GM19372 (cell line): Measurements from ENCODE around the gene ZNF805.
A peak's percentile ranks its signal among the peaks of the same experiment; 100 is the strongest.
"Not testable (repeated sequence)": the region's sequence is repeated elsewhere in the genome, so short reads cannot be mapped to it uniquely, and the experiment has no call there.

Source experiments
- ATAC-seq: cut with Tn5 transposase; IDR thresholded peaks from one replicate; pipeline ENCODE4 v1.9.1; 2021; ENCODE audit warnings: mild to moderate bottlenecking, low read depth, moderate library complexity; ENCODE audit not compliant: unreplicated experiment

ZNF805 gene

DNA sequence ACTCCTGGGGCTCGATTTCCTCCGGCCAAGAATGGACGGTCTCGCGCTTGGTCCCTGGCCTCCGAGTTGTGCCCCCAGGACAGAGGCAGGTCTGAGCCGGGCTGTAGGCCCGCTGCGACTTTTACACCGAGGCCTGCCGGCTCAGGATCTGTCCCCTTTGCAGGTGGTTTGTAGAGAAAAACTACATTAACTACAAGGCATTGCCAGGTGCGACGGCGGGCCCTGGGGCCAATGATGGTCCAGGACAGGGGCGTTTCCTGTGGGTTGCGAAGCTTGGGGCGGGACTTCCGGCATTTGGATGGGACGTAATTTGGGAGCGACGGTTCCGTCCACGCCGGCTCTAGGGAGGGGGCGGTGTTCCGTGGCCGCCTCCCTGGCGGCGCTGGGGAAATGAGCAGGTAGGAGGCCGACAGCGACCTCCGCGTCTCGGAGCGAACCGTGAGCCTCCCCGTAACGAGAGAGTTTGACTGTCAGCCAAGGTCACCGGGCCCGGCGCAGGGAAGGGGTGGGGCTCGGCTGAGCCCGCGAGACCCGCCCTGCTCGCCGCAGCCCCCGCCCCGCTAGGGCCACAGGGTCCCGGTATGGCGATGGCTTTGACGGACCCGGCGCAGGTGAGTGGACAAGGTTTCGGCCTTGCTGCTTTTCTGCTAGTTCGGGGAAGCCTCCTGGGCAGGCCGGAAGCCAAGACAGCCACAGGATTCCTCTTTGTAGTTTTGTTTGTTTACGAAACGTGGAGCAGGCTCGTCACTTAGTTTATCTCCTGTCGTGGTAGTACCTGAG is at the start of gene ZNF805:
TSS of gene ZNF805 (plus strand) at position 322 of the 780 bp plus-strand sequence. CDS start at position 582, 260 bp downstream.
- ATAC-seq, result peak; percentile 91

DNA sequence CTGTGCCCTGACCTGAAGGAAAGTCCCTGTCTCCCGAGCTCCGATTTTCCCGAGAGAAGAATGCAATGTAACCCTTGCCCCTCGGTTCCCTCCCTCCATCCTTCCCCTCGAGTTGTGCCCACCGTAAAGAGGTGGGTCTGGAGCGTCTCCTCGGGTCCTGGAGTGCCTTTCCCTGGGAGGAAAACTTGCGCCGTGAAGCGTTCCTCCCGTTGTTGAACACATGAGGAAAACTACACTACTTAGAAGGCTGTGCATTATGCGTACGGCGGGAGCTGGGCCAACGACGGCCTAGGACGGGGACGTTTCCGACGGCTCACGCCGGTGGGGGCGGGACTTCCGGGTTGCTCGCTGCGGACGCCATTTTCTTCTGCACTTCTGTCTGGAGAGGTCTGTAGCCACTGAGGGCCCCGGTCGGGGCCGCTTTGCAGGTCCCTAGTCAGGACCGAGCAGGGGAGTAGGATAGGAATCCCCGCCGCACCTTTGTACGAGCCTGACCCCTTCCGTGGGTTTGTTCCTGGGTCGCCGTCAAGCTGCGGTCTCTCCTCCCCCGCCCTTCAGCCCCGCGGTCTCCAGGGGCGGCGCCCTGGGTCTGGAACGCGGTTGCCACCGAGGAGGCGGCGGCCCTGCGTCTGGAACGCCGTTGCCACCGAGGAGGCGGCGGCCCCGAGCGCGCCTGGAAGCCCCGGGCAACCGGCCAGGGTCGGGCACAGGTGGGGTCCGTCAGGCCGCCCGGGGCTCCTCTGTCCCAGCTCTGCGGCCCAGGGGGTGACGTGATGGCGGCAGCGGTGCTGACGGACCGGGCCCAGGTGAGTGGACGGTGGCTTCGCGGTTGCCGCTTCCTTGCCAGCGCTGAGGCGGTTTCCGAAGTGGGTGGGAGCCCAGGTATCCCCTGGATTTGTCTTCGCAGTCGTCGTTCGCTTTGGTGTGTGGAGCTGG is 49.0 kb upstream of the ZNF805 start, which contains the start of gene ZNF264:
TSS of gene ZNF264 (plus strand) at position 360 of the 936 bp plus-strand sequence. CDS start at position 774, 414 bp downstream.
- ATAC-seq, result peak; percentile 93

DNA sequence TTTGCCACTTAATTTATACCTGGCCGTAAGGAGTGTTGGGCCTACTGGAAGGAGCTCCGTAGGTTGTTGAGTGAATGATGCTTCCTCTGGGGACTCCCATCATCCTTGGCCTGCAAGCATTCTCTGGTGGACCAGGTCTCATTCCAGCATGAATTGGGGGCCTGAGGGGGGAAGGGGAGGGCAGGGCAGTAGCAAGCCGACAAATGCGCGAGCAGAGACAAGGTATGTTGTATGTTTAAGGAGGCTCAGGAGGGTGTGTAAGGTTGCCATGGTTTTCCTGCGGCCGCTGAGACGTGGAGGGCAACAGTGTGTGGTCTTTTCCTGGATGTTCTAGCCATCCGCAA is 48.4 kb upstream of the ZNF805 start:
- no peak for ATAC-seq

DNA sequence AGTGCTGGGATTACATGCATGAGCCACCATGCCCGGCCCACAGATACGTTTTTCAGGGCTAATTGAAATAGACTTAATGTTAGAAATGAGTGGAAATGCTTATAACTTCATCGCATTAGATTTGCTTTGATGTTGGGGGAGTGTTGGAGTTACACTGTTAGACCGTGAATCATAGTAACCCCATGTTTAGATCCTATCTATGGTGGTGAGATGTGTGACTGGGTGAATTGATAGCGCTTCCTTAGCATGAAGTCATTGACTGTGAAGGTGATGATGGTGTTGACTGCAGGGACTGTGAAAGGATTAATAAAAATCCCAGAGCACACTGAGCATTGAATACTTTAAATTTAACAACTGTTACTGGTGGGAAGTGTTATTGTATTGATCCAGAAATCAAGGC is 47.4 kb upstream of the ZNF805 start:
- ATAC-seq, result no peak

DNA sequence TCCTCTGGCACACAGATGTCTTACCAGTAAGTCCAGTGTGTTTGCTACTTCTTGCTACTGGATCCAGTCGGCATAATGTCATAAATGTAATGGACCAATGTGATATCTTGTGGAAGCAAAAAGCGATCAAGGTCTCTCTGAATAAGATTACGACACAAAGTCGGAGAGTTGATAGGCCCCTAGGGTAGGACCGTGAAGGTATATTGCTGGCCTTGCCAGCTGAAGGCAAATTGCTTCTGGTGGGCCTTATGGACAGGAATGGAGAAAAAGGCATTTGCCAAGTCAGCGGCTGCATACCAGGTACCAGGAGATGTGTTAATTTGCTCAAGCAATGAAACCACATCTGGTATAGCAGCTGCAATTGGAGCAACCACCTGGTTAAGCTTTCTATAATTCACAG is 42.6 kb upstream of the ZNF805 start:
- ATAC-seq, result not testable (repeated sequence)

DNA sequence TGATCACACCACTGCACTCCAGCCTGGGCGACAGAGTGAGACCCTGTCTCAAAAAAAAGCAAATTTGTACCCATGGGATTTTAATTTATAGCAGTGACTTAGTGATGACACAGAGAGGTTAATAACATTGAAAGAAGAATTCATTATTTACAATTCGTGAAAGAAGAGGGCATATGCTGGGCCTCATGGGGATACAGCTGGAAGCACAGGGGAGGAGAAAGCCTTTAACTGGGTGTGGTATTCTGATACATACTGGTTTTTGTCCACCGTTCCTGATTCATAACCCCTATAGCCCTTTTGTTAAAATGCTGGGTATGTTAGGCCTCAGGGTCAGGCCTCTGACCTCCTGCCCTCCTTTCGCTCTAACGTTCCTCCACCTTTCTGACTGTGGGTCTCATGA is 38.3 kb upstream of the ZNF805 start:
- no peak for ATAC-seq

DNA sequence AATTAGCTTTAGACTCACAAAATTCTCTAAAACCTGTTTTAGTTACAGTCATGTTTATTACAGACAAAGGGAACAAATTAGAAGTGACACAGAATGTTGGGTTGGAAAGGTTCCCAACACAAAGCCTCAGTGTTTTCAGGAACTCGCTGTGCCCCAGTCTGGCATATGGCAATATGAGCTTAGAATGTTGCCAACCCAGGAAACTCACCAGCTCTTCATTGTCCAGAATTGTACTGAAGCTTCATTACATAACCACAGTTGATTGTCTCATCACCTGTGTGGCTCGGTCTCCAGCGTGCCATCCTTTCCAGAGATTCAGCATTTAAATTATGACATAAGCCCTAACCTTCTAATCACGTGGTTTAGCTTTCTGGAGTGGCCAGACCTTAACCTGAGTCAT is 30.1 kb upstream of the ZNF805 start:
- ATAC-seq, result no peak

DNA sequence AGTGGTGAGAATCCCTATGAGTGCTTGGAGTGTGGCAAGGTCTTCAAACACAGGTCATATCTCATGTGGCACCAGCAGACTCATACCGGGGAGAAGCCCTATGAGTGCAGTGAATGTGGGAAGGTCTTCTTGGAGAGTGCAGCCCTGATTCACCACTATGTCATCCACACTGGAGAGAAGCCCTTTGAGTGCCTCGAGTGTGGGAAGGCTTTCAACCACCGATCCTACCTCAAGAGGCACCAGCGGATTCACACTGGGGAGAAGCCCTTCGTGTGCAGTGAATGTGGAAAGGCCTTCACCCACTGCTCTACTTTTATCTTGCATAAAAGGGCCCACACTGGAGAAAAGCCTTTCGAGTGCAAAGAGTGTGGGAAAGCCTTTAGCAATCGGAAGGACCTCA is 28.3 kb upstream of the ZNF805 start:
- no peak for ATAC-seq

DNA sequence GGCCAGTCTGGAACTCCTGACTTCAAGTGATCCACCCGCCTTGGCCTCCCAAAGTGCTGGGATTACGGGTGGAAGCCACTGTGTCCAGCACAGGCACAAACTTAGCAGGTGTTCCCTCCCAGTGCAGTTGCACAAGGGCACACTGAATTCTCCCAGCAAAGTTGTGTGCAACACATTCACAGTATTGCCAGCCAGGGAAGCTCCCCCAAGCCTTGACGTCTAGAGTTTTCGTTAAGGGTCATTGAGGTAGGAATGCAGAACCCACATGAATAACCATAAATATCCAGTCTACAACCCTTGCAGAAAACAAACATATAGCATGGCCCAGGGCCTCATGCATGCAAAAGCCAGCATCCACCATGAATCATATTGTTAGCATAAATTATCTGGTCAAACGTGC is 12.9 kb upstream of the ZNF805 start:
- ATAC-seq, result no peak

DNA sequence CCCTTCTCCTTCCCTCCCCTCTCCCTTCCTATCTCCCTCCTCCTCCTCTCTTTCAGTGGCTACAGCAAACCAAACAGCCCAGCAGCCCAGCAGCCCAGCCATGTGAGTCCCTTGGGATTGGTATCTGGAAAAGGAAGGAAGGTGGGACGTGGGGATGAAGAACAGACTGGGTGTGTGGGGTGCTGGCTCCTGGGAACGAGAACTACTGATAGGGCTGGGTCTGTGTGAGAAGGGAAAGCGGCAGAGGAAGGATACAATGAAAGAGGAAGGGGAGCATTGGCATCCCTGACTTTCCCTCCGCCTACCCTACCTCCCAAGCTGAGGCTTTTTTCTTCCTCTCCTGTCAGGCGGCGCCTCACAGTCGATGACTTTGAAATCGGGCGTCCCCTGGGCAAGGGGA is 8.7 kb upstream of the ZNF805 start:
- ATAC-seq, result no peak

DNA sequence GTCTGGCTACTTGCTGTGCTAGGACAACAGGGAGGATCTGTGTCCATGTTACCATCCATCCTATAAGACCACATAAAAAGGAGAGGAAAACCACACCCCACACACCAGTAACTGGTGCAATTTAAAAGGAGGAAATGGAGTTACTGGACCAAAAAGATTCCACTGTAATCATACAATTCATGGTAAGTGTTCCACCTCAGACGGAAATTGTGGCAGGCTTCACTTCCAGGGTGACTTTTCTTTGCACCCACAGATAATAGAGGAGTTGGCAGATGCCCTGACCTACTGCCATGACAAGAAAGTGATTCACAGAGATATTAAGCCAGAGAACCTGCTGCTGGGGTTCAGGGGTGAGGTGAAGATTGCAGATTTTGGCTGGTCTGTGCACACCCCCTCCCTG is 7.2 kb upstream of the ZNF805 start:
- no peak for ATAC-seq

DNA sequence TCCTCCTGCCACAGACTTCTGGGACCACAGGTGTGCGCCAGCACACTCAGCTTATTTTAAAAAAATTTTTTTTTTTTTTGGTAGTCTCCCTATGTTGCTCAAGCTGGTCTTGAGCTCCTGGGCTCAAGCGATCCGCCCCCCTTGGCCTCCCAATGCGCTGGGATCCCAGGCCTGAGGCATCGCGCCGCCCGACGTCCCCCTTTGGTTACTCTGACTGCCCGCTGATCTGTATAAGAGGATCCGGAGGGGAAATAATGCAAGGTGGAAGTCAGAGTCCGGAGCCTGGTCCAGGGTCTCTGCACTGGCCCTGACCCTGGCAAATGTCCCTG is 486 bp upstream of the ZNF805 start:
- no peak for ATAC-seq

DNA sequence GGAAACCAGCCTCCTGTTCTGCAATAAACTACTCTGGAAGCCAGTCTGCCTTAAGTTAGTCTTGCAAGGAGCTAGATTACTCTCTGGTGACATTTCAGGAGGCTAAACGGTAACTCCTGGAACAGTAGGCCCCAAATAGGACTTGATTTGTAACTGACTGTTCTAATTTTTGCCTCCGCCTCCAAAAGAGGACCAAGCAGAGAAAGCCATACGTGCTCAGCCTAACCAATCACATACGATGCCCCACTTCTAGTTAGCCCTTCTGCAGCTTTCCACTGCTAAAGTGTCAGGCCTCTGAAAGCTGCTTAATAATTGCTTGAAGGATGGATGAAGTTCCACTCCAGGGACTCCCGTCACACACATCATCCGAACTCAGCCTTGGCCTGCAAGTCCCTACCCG is 744 bp downstream of the ZNF805 start:
- no peak for ATAC-seq

DNA sequence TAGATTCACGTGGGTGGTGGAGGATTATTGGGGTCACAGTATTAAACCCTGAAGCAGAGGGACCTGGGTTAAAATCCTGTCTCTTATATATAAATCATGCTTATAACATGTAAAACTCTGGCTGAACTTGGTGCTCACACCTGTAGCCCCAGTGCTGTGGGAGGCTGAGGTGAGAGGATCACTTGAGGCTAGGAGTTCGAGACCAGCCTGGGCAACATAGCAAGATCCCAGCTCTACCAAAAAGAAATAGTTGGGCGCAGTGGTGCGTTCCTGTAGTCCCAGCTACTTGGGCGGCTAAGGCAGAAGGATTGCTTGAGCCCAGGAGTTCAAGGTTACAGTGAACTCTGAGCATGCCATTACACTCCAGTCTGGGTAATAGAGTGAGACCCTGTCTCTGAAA is 2.4 kb downstream of the ZNF805 start:
- no peak for ATAC-seq

DNA sequence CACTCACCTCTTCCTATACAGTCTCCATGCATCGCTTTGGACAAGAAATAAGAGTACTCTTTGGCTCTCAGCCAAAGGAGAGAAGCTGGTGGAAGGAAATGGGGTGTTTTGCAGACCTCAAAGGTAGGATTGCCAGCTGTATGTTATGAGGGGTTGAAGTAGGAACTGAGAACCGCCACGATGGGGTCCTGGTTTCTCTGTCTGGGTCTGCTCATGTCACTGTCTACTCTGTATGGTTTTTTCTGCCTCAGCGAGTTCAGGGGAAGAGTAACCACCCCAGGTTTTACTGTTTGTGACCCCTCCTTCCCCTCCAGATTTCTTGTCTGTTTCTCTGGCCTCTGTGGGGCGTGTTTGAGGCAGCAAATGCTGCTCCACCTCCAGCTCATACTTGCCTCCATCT is 4.1 kb downstream of the ZNF805 start:
- ATAC-seq, result no peak

DNA sequence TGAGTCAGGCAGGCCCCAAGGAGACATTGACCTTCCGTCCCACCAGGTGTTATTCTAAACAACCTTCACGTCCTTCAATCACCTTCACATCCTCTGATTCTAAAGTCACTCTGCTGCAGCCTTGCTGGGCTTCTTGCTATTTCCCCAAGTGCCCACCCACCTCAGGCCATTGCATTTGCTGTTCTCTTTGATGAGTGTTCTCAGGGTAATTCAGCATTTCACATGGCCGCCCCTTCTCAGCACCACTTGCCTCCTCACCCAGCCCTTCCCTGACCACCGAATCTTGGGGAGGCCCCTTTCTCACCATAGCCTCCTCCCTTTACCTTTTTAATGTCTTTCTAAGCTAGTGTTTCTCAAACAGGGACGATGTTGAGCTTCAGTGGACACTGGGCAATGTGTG is 4.6 kb downstream of the ZNF805 start:
- no peak for ATAC-seq

DNA sequence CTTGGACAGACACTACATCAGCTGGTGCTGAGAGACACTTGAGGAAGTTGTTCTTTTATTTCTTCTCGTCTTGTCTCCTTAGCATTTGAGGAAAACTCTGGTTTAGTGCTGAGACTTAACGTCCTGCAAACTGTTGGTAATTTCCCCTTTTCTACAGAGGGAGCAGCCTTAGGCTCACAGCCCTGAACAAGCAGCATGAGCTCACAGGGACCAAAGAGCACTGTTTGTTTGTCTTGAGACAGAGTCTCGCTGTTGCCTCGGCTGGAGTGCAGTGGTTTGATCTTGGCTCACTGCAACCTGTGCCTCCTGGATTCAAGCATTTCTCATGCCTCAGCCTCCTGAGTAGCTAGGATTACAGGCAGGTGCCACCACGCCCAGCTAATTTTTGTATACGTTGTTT is 5.5 kb downstream of the ZNF805 start:
- no peak for ATAC-seq

DNA sequence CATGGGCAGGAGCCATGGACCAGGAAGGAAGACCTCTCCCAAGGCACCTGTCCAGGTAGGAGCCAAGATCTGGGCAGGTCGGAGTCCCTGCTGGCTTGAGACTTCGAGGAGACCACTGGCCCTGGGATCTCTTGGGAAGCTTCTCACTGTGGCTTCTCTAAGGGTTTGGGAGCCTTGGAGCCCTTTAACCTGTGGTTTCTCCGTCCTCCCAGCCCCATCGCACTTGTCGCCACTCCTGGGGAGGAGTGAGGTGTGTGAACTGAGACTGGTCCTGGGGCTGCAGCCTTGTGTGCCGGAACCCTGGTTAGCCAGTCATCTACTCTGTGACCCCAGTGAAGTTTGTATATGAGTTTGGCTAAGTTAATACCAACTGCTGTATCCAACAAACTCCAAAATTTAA is 8.2 kb downstream of the ZNF805 start:
- ATAC-seq, result no peak

DNA sequence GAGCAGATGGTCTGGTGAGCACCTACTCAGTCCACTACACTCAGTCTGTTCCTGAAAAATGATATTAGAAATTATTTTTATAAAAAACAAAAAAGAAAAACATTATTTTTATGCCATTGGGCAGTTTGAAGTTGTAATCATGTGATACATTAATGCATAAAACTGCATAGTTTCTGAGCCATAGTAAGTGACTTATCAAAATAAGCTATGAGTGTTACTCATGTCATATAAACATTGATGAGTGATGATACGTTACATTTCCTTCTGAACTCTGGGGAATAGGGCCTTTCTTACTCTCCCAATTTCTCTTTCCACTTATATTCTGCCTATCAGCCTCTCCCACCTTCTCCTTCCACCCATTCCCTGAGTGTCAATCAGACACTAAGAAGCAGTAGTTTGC is 8.9 kb downstream of the ZNF805 start:
- no peak for ATAC-seq

DNA sequence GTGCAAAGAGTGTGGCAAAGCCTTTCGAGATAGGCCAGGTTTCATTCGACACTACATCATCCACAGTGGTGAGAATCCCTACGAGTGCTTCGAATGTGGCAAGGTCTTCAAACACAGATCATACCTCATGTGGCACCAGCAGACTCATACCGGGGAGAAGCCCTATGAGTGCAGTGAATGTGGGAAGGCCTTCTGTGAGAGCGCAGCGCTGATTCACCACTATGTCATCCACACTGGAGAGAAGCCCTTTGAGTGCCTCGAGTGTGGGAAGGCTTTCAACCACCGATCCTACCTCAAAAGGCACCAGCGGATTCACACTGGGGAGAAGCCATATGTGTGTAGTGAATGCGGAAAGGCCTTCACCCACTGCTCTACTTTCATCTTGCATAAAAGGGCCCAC is 13.3 kb downstream of the ZNF805 start:
- not testable (repeated sequence) for ATAC-seq

DNA sequence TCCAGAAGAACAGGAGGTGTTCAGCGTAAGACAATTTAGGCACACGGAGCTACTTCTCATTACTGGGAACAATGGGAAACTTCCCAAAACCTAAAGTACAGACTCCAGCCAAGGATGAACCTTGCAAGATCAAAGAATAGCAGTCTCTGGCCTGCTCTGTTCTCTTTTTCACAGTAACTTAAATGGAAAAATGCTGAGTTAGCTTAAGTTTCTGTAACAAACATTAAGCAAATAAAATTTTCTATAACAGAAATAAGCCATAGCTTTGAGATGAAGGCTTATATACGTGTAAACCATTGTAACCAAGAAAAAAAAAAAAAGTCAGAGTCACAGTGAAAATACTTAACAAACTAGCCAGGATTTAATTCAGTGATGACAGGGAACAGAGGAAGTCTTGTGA is 21.6 kb downstream of the ZNF805 start:
- no peak for ATAC-seq

DNA sequence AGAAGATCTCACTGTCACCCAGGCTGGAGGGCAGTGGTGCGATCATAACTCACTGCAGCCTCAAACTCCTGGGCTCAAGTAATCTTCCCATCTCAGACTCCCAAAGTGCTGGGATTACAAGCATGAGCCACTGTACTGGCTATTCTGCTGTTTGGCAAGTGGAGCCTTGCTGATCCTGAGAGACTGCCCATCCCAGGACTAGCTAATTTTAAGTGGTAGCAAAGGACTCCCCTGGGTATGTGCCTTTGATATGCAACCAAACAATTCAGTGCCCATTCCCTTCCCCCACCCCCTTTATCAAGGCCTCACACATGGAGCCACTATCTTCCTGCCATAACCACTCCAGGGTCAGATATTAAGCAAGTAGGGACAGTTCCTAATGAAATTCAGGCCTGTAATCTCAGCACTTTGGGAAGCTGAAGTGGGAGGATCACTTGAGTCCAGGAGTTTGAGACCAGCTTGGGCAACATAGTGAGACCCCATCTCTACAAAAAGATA is 22.9 kb downstream of the ZNF805 start:
- no peak for ATAC-seq
